ENCODE measurements around the gene MPEG1. TPM values are rescaled to one million over a fixed set of nuclear protein-coding genes. Genes with fewer than 3 reads are reported as not detected.

MPEG1 gene
- total RNA-seq, 2 experiments from 2014 or later, result 2.8 to 2.9 TPM

- POLR2A ChIA-PET, result no interaction called here
- intact Hi-C loops (cut with DNase I, micrococcal nuclease), result loop anchor here in 1 of 2 experiments (5.0 to 10.0 kb wide), 2 partner anchors 166 to 424 kb away; partner anchors contain the start of gene OR5A2
Measured at GRCh38 chr11:59261150-59261549, 48.4 kb upstream of the MPEG1 start.

DNA sequence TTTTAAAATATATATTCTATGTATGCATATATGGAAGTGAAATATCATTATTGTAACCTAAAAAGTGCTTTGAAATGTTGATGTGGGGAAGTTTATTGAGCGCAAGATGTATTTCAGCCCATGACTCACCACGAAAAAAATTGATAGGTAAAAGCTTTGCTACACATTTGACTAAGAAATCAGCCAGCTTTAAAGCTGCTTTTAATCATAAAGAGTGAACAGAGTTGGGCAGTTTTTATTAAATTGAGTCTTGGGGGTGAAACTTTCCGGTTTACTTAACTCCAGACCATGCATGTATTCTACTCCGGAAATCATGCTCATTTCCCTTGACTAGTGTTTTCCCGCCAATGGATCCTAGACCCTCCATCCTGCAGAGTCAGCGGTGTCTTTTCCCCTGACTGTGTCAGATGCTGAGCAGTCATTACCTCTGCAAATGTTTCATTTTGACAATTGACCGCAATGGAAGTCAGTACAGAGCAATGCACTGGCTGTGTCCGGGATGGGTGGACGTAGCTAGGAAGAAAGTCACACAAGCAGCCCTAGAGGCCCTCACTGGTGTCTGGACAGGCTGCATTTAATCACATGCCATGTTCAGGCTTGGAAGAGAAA is 47.2 kb upstream of the MPEG1 start:
- Histone ChIP-seq H3K4me1 (ENCODE audit: insufficient read depth, low read length) (peaks cover 7% of the 10 kb centered on the region), H3K4me3 (ENCODE audit: low read length) (no peak overlapping the region), H3K27me3 (ENCODE audit: control insufficient read depth in 1 of 2, insufficient read depth in 2 of 2, low read length in 2 of 2) (no peaks in the 10 kb centered on the region), H3K36me3 (ENCODE audit: insufficient read depth, low read length) (no peaks in the 10 kb centered on the region), H3K27ac (ENCODE audit: low read depth in 1 of 2, low read length in 2 of 2) (no peak overlapping the region), H3K9me3 (ENCODE audit: control insufficient read depth in 1 of 2, insufficient read depth in 1 of 2, low read length in 2 of 2) (no peaks in the 10 kb centered on the region)
- no peaks in the 10 kb centered on the region for H3K4me1 Mint-ChIP-seq (ENCODE audit: low read depth)
- H3K9me3 Mint-ChIP-seq, result no peaks in the 10 kb centered on the region
- no peak overlapping the region for H3K4me3 Mint-ChIP-seq
- intact Hi-C loops (cut with DNase I, micrococcal nuclease), result loop anchor here in 1 of 2 experiments (5.0 to 10.0 kb wide), 2 partner anchors 167 to 425 kb away; partner anchors contain the start of gene OR5A2
- no peak overlapping the region for H3K27ac Mint-ChIP-seq
- ChIA-PET CTCF (no interaction called here), POLR2A (no interaction called here)
- DNase-seq (no peak), ATAC-seq (ENCODE audit: poor library complexity) (no peak)
- TF ChIP-seq, protein P1, sequence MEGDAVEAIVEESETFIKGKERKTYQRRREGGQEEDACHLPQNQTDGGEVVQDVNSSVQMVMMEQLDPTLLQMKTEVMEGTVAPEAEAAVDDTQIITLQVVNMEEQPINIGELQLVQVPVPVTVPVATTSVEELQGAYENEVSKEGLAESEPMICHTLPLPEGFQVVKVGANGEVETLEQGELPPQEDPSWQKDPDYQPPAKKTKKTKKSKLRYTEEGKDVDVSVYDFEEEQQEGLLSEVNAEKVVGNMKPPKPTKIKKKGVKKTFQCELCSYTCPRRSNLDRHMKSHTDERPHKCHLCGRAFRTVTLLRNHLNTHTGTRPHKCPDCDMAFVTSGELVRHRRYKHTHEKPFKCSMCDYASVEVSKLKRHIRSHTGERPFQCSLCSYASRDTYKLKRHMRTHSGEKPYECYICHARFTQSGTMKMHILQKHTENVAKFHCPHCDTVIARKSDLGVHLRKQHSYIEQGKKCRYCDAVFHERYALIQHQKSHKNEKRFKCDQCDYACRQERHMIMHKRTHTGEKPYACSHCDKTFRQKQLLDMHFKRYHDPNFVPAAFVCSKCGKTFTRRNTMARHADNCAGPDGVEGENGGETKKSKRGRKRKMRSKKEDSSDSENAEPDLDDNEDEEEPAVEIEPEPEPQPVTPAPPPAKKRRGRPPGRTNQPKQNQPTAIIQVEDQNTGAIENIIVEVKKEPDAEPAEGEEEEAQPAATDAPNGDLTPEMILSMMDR (IDR thresholded peaks at IDR 0.05), result no peak
- H3K36me3 Mint-ChIP-seq (ENCODE audit: low read depth), result no peaks in the 10 kb centered on the region
- H3K27me3 Mint-ChIP-seq, result no peaks in the 10 kb centered on the region

More at GRCh38 chr11:59261150-59261549, 48.4 kb upstream of the MPEG1 start:
- Histone ChIP-seq H3K27me3 (ENCODE audit: control insufficient read depth in 1 of 2, insufficient read depth in 2 of 2, low read length in 2 of 2) (no peaks in the 10 kb centered on the region), H3K27ac (ENCODE audit: low read depth in 1 of 2, low read length in 2 of 2) (no peak overlapping the region), H3K36me3 (ENCODE audit: insufficient read depth, low read length) (no peaks in the 10 kb centered on the region), H3K9me3 (ENCODE audit: control insufficient read depth in 1 of 2, insufficient read depth in 1 of 2, low read length in 2 of 2) (no peaks in the 10 kb centered on the region), H3K4me1 (ENCODE audit: insufficient read depth, low read length) (peaks cover 7% of the 10 kb centered on the region), H3K4me3 (ENCODE audit: low read length) (no peak overlapping the region)
- Mint-ChIP-seq H3K36me3 (ENCODE audit: low read depth) (no peaks in the 10 kb centered on the region), H3K4me1 (ENCODE audit: low read depth) (no peaks in the 10 kb centered on the region), H3K27me3 (no peaks in the 10 kb centered on the region), H3K4me3 (no peak overlapping the region), H3K27ac (no peak overlapping the region), H3K9me3 (no peaks in the 10 kb centered on the region)
- CTCF ChIA-PET, result no interaction called here
- DNase-seq (no peak), ATAC-seq (ENCODE audit: poor library complexity) (no peak)
- TF ChIP-seq, protein P1 (IDR thresholded peaks at IDR 0.05), result no peak

DNA sequence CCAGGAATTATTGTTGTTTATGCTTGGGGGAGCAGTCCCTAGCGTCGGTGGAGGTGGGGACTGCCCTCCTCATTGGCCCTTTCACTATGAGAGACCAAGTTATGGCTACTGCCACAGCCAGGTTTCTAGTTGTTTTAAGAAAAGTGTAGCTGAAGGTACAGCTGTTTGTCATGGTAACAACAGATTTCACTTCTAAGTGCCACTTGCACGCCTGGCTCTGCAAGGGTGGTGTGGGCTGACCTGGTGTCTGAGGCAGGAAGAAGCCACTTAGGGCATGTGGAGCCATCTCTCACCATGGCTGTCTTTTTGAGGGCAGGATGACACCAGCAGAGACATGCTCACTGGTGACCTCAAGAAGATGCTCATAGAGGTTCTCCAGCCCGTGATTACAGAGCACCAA is 46.3 kb upstream of the MPEG1 start:
- Mint-ChIP-seq H3K9me3 (no peaks in the 10 kb centered on the region), H3K27ac (no peak overlapping the region), H3K4me3 (no peak overlapping the region), H3K4me1 (ENCODE audit: low read depth) (no peaks in the 10 kb centered on the region), H3K27me3 (no peaks in the 10 kb centered on the region), H3K36me3 (ENCODE audit: low read depth) (no peaks in the 10 kb centered on the region)
- ChIA-PET POLR2A (no interaction called here), CTCF (no interaction called here)
- Histone ChIP-seq H3K27ac (ENCODE audit: low read depth in 1 of 2, low read length in 2 of 2) (no peak overlapping the region), H3K4me3 (ENCODE audit: low read length) (no peak overlapping the region), H3K4me1 (ENCODE audit: insufficient read depth, low read length) (peaks cover 7% of the 10 kb centered on the region), H3K27me3 (ENCODE audit: control insufficient read depth in 1 of 2, insufficient read depth in 2 of 2, low read length in 2 of 2) (no peaks in the 10 kb centered on the region), H3K9me3 (ENCODE audit: control insufficient read depth in 1 of 2, insufficient read depth in 1 of 2, low read length in 2 of 2) (no peaks in the 10 kb centered on the region), H3K36me3 (ENCODE audit: insufficient read depth, low read length) (no peaks in the 10 kb centered on the region)
- TF ChIP-seq, protein P1 (IDR thresholded peaks at IDR 0.05), result no peak
- no peak for DNase-seq
- intact Hi-C loops (cut with DNase I, micrococcal nuclease), result no loop called here
- no peak for ATAC-seq (ENCODE audit: poor library complexity)
